Vagina (tissue), 2 donors: ENCODE results near the gene KRTAP4-11. TPM values are rescaled to one million over a fixed set of nuclear protein-coding genes. Genes with fewer than 3 reads are reported as not detected.
"Not testable (repeated sequence)": the region's sequence is repeated elsewhere in the genome, so short reads cannot be mapped to it uniquely, and the experiment has no call there.

ENCODE experiments used
- DNase-seq, 2 donors: peaks; one replicate each; pipeline ENCODE4 v3.0.0-alpha.2; 2017; ENCODE audit errors: extremely low spot score in 2 of 2
- H3K27ac ChIP-seq: fragments of 200-600 bp; sonication (generic); one replicate; pipeline ENCODE4 v1.5.1; 2019
- H3K27me3 ChIP-seq: fragments of 200-600 bp; sonication (generic); one replicate; pipeline ENCODE4 v1.5.1; 2019
- H3K36me3 ChIP-seq, 2 donors: fragments of 200-600 bp; sonication (generic); one replicate each; pipeline ENCODE4 v1.5.1; 2017 to 2019
- H3K4me1 ChIP-seq: fragments of 200-600 bp; sonication (generic); one replicate; pipeline ENCODE4 v1.5.1; 2019
- H3K4me3 ChIP-seq, 2 donors: fragments of 200-600 bp; sonication (generic); 1 replicate in 1 of 2; 2 replicates in 1 of 2; pipeline ENCODE4 v1.5.1; 2016 to 2019
- H3K9me3 ChIP-seq: fragments of 200-600 bp; sonication (generic); one replicate; pipeline ENCODE4 v1.5.1; 2019
- CTCF ChIP-seq, 3 experiments: fragments of 450-650 bp in 2 of 3; fragments of 200-600 bp in 1 of 3; sonication (generic) in 1 of 3; IDR thresholded peaks; one replicate each; pipeline ENCODE4 v1.5.1; 2017 to 2019; ENCODE audit warnings: antibody characterized with exemption in 3 of 3, mild to moderate bottlenecking in 2 of 3, moderate library complexity in 2 of 3
- POLR2A ChIP-seq, 2 donors: fragments of 450-650 bp; IDR thresholded peaks; one replicate each; pipeline ENCODE4 v1.6.1; 2017; ENCODE audit warnings: antibody characterized with exemption in 2 of 2, mild to moderate bottlenecking in 2 of 2, moderate library complexity in 2 of 2
- POLR2AphosphoS5 ChIP-seq, 2 donors: sonication (generic); formaldehyde crosslinking; IDR thresholded peaks; one replicate each; pipeline ENCODE4 v1.9.0; 2017; ENCODE audit warnings: antibody characterized with exemption in 2 of 2, mild to moderate bottlenecking in 2 of 2, low read depth in 1 of 2; ENCODE audit not compliant: insufficient read depth in 1 of 2
- intact Hi-C: fragments of 100-400 bp; cut with DNase I; formaldehyde crosslinking; loops from one replicate; pipeline ENCODE4 v1.15.1; 2023
- total RNA-seq: library from RNA; depleted of rRNA; stranded (reverse); fragments of >200 nt; gene quantifications from one replicate; pipeline ENCODE4 v1.2.3, GENCODE V29; 2016

KRTAP4-11 gene
- total RNA-seq, 1 donor from 2014 or later = not detected

GRCh38 chr17:41121742-41122141 lies 3.6 kb upstream of the KRTAP4-11 start:
- TF ChIP-seq POLR2AphosphoS5 (IDR thresholded peaks at IDR 0.05; ENCODE audit: insufficient read depth in 1 of 2, low read depth in 1 of 2) = no peak
- no peak for TF ChIP-seq POLR2A (IDR thresholded peaks at IDR 0.05)
- TF ChIP-seq CTCF (IDR thresholded peaks at IDR 0.05) = no peak
- Histone ChIP-seq H3K4me1 (no peaks in the 10 kb centered on the region), H3K36me3 (no peaks in the 10 kb centered on the region), H3K4me3 (no peak overlapping the region), H3K9me3 (no peaks in the 10 kb centered on the region), H3K27me3 (no peaks in the 10 kb centered on the region), H3K27ac (no peak overlapping the region)
- no peak for DNase-seq
- intact Hi-C loops = no loop called here

- H3K4me3 ChIP-seq, H3K27me3 ChIP-seq, H3K4me1 ChIP-seq, H3K9me3 ChIP-seq, intact Hi-C loops, H3K36me3 ChIP-seq, DNase-seq, H3K27ac ChIP-seq: not testable (repeated sequence)
Measured at GRCh38 chr17:41119696-41120690, 1.8 kb upstream of the KRTAP4-11 start.

DNA sequence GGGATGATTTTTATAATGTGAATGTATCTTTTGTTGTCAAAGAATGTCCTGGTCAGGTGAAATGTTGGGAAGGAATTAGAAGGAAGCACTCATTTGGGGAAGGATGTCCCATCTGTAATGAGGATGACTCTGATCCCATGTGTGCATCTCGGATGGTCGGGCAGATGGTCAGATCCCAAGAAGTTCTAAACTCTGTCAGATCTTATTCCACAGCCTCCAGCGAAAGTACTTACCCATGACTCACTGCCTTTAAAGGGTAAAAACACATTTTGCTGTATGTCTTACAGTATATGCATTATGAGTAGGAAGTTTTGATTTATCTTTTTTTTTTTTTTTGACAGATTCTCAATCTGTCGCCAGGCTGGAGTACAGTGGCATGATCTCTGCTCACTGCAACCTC lies 548 bp upstream of the KRTAP4-11 start:
- TF ChIP-seq POLR2A (IDR thresholded peaks at IDR 0.05) (no peak), CTCF (IDR thresholded peaks at IDR 0.05) (no peak), POLR2AphosphoS5 (IDR thresholded peaks at IDR 0.05; ENCODE audit: insufficient read depth in 1 of 2, low read depth in 1 of 2) (no peak)
- no peak overlapping the region for H3K4me3 ChIP-seq
- intact Hi-C loops = no loop called here
- H3K36me3 ChIP-seq = no peaks in the 10 kb centered on the region
- no peaks in the 10 kb centered on the region for H3K27me3 ChIP-seq
- no peak overlapping the region for H3K27ac ChIP-seq
- no peaks in the 10 kb centered on the region for H3K4me1 ChIP-seq
- no peak for DNase-seq
- no peaks in the 10 kb centered on the region for H3K9me3 ChIP-seq

DNA sequence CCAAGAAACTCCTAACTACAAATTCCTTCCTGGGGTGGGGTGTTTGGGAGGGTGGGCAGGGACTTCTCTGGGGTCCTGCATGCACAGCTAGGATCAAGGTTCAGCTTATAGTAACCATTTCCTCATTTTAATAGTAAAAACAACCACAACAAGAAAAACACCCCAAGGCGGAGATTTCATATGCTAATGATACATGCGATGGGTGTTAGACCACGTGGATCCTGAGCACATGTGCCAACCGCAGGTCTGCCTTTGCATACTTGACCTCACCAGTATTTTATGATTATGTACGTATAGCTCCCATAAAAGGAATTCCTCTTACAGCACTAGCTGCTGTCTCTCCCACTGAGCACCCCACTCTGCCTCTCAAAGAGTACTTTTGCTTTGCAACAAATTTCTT lies 1.9 kb downstream of the KRTAP4-11 start:
- Histone ChIP-seq H3K4me1 (no peaks in the 10 kb centered on the region), H3K4me3 (no peak overlapping the region), H3K27ac (no peak overlapping the region), H3K36me3 (no peaks in the 10 kb centered on the region), H3K9me3 (no peaks in the 10 kb centered on the region), H3K27me3 (no peaks in the 10 kb centered on the region)
- no peak for DNase-seq
- intact Hi-C loops = no loop called here
- TF ChIP-seq POLR2A (IDR thresholded peaks at IDR 0.05) (no peak), CTCF (IDR thresholded peaks at IDR 0.05) (no peak), POLR2AphosphoS5 (IDR thresholded peaks at IDR 0.05; ENCODE audit: insufficient read depth in 1 of 2, low read depth in 1 of 2) (no peak)

- Histone ChIP-seq H3K27ac (no peak overlapping the region), H3K27me3 (no peaks in the 10 kb centered on the region), H3K36me3 (no peaks in the 10 kb centered on the region), H3K4me1 (no peaks in the 10 kb centered on the region), H3K9me3 (no peaks in the 10 kb centered on the region), H3K4me3 (no peak overlapping the region)
- TF ChIP-seq CTCF (IDR thresholded peaks at IDR 0.05) (no peak), POLR2A (IDR thresholded peaks at IDR 0.05) (no peak), POLR2AphosphoS5 (IDR thresholded peaks at IDR 0.05; ENCODE audit: insufficient read depth in 1 of 2, low read depth in 1 of 2) (no peak)
- intact Hi-C loops = no loop called here
- DNase-seq = no peak
Measured at GRCh38 chr17:41111151-41111885, 6.9 kb downstream of the KRTAP4-11 start.

- DNase-seq, H3K27me3 ChIP-seq, H3K9me3 ChIP-seq, H3K4me3 ChIP-seq, intact Hi-C loops, H3K4me1 ChIP-seq, H3K27ac ChIP-seq, H3K36me3 ChIP-seq: not testable (repeated sequence)
Measured at GRCh38 chr17:41108728-41109386, 9.3 kb downstream of the KRTAP4-11 start.
